Suprapubic skin (tissue), 4 donors: Measurements from ENCODE around the gene LGR4.

ENCODE experiments used
- EP300 ChIP-seq: sonication (generic); formaldehyde crosslinking; IDR thresholded peaks from one replicate; pipeline ENCODE4 v1.6.1; 2017; ENCODE audit warnings: antibody characterized with exemption
- POLR2A ChIP-seq, 2 donors: fragments of 450-650 bp; IDR thresholded peaks; one replicate each; pipeline ENCODE4 v1.6.1; 2017; ENCODE audit warnings: antibody characterized with exemption in 2 of 2, mild to moderate bottlenecking in 2 of 2, moderate library complexity in 2 of 2
- POLR2AphosphoS5 ChIP-seq, 3 donors: sonication (generic); formaldehyde crosslinking; IDR thresholded peaks; one replicate each; pipeline ENCODE4 v1.6.1; 2017; ENCODE audit warnings: antibody characterized with exemption in 3 of 3
- TF ChIP-seq, protein P1 (sequence below), 2 donors: fragments of 200-600 bp in 1 of 2; fragments of 450-650 bp in 1 of 2; sonication (generic) in 1 of 2; IDR thresholded peaks; one replicate each; pipeline ENCODE4 v1.5.1; 2016 to 2019; ENCODE audit warnings: antibody characterized with exemption in 2 of 2, mild to moderate bottlenecking in 1 of 2, moderate library complexity in 1 of 2

DNA sequence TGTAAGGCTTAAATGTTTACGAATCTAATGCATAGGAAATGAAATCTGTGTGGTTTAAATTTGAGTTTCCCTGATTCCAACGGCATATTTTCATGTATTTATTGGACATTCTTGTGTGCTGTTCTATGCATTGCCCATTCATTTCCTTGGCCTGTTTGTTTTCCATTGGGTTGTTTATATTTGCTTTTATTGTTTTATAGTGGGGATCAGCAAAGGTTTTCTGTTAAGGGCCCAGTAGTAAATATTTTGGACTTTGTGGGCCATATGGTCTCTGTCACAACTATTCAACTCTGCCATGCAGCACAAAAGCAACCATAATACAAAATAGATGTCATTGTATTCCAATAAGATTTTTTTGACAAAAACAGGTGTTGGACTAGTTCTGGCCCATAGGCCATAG, 5.2 kb upstream of the LGR4 start:
- TF ChIP-seq, protein P1, sequence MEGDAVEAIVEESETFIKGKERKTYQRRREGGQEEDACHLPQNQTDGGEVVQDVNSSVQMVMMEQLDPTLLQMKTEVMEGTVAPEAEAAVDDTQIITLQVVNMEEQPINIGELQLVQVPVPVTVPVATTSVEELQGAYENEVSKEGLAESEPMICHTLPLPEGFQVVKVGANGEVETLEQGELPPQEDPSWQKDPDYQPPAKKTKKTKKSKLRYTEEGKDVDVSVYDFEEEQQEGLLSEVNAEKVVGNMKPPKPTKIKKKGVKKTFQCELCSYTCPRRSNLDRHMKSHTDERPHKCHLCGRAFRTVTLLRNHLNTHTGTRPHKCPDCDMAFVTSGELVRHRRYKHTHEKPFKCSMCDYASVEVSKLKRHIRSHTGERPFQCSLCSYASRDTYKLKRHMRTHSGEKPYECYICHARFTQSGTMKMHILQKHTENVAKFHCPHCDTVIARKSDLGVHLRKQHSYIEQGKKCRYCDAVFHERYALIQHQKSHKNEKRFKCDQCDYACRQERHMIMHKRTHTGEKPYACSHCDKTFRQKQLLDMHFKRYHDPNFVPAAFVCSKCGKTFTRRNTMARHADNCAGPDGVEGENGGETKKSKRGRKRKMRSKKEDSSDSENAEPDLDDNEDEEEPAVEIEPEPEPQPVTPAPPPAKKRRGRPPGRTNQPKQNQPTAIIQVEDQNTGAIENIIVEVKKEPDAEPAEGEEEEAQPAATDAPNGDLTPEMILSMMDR (IDR thresholded peaks at IDR 0.05) = no peak
- TF ChIP-seq EP300 = no peak
- TF ChIP-seq POLR2A (IDR thresholded peaks at IDR 0.05) = no peak
- TF ChIP-seq POLR2AphosphoS5 (IDR thresholded peaks at IDR 0.05) = no peak
